Dermis microvascular lymphatic vessel endothelial cell (primary cell): ENCODE measurements around the gene PITHD1. TPM values are rescaled to one million over a fixed set of nuclear protein-coding genes. Genes with fewer than 3 reads are reported as not detected.
"Not testable (repeated sequence)": the region's sequence is repeated elsewhere in the genome, so short reads cannot be mapped to it uniquely, and the experiment has no call there.

ENCODE experiments used
- DNase-seq, 2 donors: peaks; one replicate each; pipeline versions ENCODE4 v3.0.0 to v3.0.0-alpha.2; 2010; ENCODE audit warnings: low read depth in 2 of 2
- total RNA-seq: library from RNA; depleted of rRNA; stranded (reverse); fragments of >200 nt; gene quantifications from 2 replicates; pipeline ENCODE4 v1.2.1, GENCODE V29; 2014

PITHD1 gene
- total RNA-seq, 1 donor from 2014 or later, result 30.4 TPM

DNA sequence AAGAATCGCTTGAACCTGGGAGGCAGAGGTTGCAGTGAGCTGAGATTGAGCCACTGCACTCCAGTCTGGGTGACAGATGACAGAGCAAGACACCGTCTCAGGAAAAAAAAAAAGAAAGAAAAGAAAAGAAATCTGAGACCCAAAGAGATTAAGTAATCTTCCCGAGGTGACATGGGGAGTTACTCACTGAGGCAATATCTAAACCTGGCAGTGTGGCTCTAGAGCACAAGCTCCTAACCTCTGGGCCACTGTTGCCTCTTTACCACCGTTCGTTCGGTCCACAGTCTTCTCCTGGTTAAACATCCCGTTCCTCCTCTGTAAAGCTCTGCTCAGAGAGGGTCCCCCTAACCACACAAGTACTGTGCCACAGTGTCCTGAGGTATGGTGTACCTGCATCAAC lies 45.5 kb downstream of the PITHD1 start:
- no peak for DNase-seq

DNA sequence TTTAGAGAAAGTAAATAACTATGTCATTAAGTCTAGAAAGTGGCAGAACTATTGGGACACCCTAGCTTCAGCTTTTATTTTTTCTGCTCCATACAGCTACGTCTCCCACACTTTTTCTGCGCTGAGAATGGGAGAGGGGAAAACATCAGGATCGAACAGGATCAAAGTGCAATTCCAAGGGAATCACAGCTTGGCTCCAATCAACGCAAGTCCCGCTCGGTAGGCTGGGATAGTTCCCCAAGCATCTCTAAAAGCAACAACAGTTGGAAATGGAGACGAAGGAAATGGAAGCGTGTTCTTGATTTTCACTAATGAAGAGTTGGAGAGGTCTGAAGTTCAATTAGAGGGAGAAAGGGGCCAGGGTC lies 46.5 kb downstream of the PITHD1 start:
- DNase-seq, result no peak

- peak; percentile 69 to 91 for DNase-seq
Observed at GRCh38 chr1:23825076-23825761, 47.0 kb downstream of the PITHD1 start, which contains the start of gene HMGCL. Gene HMGCL, minus strand, starts transcription at chr1:23825429. Its CDS starts 14 bp downstream, at chr1:23825415.

GRCh38 chr1:23825762-23826522 lies 47.7 kb downstream of the PITHD1 start:
- DNase-seq, result no peak

- not testable (repeated sequence) for DNase-seq
Observed at GRCh38 chr1:23826590-23826989, 48.4 kb downstream of the PITHD1 start.

- DNase-seq, result no peak
Observed at GRCh38 chr1:23827717-23828116, 49.5 kb downstream of the PITHD1 start.

DNA sequence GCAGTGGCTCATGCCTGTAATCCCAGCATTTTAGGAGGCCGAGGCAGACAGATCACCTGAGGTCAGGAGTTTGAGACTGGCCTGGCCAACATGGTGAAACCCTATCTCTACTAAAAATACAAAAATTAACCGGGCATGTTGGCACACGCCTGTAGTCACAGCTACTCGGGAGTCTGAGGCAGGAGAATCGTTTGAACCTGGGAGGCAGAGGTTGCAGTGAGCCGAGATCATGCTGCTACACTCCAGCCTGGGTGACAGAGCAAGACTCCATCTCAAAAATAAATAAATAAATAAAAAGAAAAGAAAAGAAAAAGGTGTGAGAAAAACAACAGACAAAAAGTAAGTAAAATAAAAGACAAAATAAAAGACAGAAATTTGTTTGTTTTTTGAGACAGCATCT lies 55.9 kb downstream of the PITHD1 start:
- DNase-seq, result not testable (repeated sequence)

GRCh38 chr1:23836037-23836436 lies 57.8 kb downstream of the PITHD1 start:
- DNase-seq, result no peak

Other genes with a start within 250 kb of the PITHD1 start
- 1.4 and 1.9 TPM in 2 replicates for gene E2F2, start 247.2 kb upstream of the PITHD1 start, total RNA-seq
- 478 and 570 TPM in 2 replicates for gene ID3, start 218.9 kb upstream of the PITHD1 start, total RNA-seq
- 1,076 and 1,266 TPM in 2 replicates for gene RPL11, start 86.6 kb upstream of the PITHD1 start, total RNA-seq
- 15.4 and 22.1 TPM in 2 replicates for gene ELOA, start 34.9 kb upstream of the PITHD1 start, total RNA-seq
- 113 and 153 TPM in 2 replicates for gene LYPLA2, start 12.7 kb downstream of the PITHD1 start, total RNA-seq
- gene GALE, start 22.3 kb downstream of the PITHD1 start, total RNA-seq, result 19.6 and 25.8 TPM in 2 replicates
- 37.7 and 46.3 TPM in 2 replicates for gene HMGCL, start 47.0 kb downstream of the PITHD1 start, total RNA-seq
- gene FUCA1, start 89.9 kb downstream of the PITHD1 start, total RNA-seq, result 10.0 and 23.4 TPM in 2 replicates
- not detected in 2 replicates for gene CNR2, start 134.9 kb downstream of the PITHD1 start, total RNA-seq
- 71.6 and 74.2 TPM in 2 replicates for gene PNRC2, start 181.4 kb downstream of the PITHD1 start, total RNA-seq
- gene SRSF10, start 201.9 kb downstream of the PITHD1 start, total RNA-seq, result 59.6 and 67.9 TPM in 2 replicates